ENCODE results near the gene ATP6V0B.

DNA sequence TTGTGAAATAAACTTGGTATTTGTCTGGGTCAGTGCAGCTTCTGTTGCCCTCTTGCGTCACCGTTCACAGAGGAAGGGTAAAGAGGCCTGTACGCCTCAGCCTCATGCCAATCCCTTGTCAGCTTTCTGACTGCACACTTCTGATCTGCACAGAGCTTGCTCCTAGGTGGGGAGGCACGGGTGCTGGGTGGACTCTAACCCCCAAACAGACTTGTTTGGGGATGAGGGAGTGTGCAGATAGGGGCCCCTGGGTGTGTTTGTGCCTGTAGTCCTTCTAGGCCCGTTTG, 3.4 kb downstream of the ATP6V0B start:
- TF ChIP-seq, protein P1, sequence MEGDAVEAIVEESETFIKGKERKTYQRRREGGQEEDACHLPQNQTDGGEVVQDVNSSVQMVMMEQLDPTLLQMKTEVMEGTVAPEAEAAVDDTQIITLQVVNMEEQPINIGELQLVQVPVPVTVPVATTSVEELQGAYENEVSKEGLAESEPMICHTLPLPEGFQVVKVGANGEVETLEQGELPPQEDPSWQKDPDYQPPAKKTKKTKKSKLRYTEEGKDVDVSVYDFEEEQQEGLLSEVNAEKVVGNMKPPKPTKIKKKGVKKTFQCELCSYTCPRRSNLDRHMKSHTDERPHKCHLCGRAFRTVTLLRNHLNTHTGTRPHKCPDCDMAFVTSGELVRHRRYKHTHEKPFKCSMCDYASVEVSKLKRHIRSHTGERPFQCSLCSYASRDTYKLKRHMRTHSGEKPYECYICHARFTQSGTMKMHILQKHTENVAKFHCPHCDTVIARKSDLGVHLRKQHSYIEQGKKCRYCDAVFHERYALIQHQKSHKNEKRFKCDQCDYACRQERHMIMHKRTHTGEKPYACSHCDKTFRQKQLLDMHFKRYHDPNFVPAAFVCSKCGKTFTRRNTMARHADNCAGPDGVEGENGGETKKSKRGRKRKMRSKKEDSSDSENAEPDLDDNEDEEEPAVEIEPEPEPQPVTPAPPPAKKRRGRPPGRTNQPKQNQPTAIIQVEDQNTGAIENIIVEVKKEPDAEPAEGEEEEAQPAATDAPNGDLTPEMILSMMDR (IDR thresholded peaks at IDR 0.05; ENCODE audit: low read depth, low read length): no peak
- TF ChIP-seq MYC (IDR thresholded peaks at IDR 0.05; ENCODE audit: low read depth, low read length): no peak
- no peak for TF ChIP-seq POLR2A (IDR thresholded peaks at IDR 0.05; ENCODE audit: extremely low read depth, insufficient read length)
- TF ChIP-seq, protein P2, sequence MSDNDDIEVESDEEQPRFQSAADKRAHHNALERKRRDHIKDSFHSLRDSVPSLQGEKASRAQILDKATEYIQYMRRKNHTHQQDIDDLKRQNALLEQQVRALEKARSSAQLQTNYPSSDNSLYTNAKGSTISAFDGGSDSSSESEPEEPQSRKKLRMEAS (IDR thresholded peaks at IDR 0.05; ENCODE audit: low read depth, low read length): no peak

Measured in NB4 (cell line).